ENCODE results near the gene IFNL2. TPM values are rescaled to one million over a fixed set of nuclear protein-coding genes. Genes with fewer than 3 reads are reported as not detected.

The IFNL2 gene
- total and polyA plus RNA-seq, 8 donors: not detected

DNA sequence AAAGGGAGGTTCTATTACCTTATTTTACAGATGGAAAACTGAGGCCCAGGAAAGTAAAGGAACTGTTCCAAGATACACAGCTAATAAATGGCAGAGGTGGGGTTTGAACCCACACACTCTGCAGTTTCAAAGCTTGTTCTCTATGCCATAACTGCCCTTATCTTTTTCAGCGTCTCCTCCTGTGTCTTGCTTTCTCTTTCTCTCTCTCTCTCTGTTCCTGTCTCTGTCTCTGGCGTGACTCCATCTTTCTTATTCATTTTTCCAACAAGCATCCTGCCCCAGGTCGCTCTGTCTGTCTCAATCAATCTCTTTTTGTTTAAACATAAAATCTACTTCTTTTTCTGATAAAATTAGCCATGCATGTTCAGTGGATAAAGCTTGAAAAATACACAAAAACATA lies 16.4 kb upstream of the IFNL2 start:
- Histone ChIP-seq H3K27me3 (peaks cover 22 to 56% of the 10 kb centered on the region in 2 donors), H3K4me1 (peaks cover 0 to 4% of the 10 kb centered on the region in 2 donors), H3K36me3 (no peaks in the 10 kb centered on the region), H3K9me3 (no peaks in the 10 kb centered on the region), H3K27ac (no peak overlapping the region), H3K4me3 (no peak overlapping the region)
- intact Hi-C loops (cut with DNase I): no loop called here
- ATAC-seq: no peak
- DNase-seq: no peak
- TF ChIP-seq, protein P1, sequence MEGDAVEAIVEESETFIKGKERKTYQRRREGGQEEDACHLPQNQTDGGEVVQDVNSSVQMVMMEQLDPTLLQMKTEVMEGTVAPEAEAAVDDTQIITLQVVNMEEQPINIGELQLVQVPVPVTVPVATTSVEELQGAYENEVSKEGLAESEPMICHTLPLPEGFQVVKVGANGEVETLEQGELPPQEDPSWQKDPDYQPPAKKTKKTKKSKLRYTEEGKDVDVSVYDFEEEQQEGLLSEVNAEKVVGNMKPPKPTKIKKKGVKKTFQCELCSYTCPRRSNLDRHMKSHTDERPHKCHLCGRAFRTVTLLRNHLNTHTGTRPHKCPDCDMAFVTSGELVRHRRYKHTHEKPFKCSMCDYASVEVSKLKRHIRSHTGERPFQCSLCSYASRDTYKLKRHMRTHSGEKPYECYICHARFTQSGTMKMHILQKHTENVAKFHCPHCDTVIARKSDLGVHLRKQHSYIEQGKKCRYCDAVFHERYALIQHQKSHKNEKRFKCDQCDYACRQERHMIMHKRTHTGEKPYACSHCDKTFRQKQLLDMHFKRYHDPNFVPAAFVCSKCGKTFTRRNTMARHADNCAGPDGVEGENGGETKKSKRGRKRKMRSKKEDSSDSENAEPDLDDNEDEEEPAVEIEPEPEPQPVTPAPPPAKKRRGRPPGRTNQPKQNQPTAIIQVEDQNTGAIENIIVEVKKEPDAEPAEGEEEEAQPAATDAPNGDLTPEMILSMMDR (IDR thresholded peaks at IDR 0.05): no peak

DNA sequence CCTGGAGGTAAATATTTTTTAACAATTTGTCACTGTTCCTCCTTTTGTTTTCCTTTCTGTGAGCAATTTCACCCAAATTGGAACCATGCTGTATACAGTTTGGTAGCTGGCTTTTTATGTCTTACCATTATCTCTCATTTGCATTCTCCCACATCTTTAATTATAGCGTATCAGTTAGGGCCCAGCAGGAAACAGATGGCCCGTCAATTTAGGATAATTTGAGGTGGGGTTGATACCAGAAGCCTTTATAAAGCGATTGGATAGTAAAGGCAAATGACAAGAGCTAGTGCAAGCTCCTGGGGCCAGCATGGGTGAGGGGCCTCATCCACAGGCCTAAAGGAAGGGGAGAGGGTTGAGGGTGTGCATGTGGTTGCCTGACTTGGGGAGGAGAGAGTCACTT lies 15.7 kb upstream of the IFNL2 start:
- no peak overlapping the region for H3K27ac ChIP-seq
- ATAC-seq (no peak), DNase-seq (no peak)
- peaks cover 17 to 54% of the 10 kb centered on the region in 2 donors for H3K27me3 ChIP-seq
- no peaks in the 10 kb centered on the region for H3K9me3 ChIP-seq
- H3K36me3 ChIP-seq: no peaks in the 10 kb centered on the region
- no peak overlapping the region for H3K4me3 ChIP-seq
- intact Hi-C loops (cut with DNase I): no loop called here
- TF ChIP-seq, protein P1 (IDR thresholded peaks at IDR 0.05): no peak
- peaks cover 0 to 1% of the 10 kb centered on the region in 2 donors for H3K4me1 ChIP-seq

DNA sequence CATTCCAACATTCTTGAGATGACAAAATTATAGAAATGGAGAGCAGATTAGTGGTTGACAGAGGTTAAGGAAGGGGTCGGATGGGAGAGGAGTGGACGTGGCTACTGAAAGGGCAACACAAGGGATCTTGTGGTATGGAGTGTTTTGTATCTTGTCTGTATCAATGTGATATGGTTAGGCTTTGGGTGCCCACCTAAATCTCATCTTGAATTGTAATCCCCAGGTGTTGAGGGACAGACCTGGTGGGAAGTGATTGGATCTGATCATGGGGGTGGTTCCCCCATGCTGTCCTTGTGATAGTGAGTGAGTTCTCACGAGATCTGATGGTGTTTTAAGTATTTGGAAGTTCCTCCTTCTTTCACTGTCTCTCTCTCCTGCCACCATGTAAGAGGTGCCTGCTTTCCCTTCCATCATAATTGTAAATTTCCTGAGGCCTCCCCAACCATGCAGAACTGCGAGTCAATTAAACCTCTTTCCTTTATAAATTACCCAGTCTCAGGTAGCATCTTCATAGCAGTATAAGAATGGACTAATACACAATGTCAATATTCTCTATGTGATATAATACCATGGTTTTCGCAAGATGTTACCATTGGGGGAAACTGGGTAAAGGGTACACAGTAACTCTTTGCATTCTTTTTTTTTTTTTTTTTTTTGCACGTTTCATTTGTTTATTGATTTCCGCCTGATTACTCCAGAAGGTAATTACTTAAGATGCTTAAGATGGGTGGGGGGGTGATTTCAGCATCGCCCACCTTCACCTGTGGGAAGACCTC lies 14.6 kb upstream of the IFNL2 start:
- H3K36me3 ChIP-seq: no peaks in the 10 kb centered on the region
- H3K27ac ChIP-seq: no peak overlapping the region
- H3K27me3 ChIP-seq: peaks cover 6 to 43% of the 10 kb centered on the region in 2 donors
- TF ChIP-seq, protein P1 (IDR thresholded peaks at IDR 0.05): no peak
- no peak for DNase-seq
- H3K9me3 ChIP-seq: no peaks in the 10 kb centered on the region
- intact Hi-C loops (cut with DNase I): no loop called here
- no peak for ATAC-seq
- H3K4me3 ChIP-seq: no peak overlapping the region
- H3K4me1 ChIP-seq: no peaks in the 10 kb centered on the region

DNA sequence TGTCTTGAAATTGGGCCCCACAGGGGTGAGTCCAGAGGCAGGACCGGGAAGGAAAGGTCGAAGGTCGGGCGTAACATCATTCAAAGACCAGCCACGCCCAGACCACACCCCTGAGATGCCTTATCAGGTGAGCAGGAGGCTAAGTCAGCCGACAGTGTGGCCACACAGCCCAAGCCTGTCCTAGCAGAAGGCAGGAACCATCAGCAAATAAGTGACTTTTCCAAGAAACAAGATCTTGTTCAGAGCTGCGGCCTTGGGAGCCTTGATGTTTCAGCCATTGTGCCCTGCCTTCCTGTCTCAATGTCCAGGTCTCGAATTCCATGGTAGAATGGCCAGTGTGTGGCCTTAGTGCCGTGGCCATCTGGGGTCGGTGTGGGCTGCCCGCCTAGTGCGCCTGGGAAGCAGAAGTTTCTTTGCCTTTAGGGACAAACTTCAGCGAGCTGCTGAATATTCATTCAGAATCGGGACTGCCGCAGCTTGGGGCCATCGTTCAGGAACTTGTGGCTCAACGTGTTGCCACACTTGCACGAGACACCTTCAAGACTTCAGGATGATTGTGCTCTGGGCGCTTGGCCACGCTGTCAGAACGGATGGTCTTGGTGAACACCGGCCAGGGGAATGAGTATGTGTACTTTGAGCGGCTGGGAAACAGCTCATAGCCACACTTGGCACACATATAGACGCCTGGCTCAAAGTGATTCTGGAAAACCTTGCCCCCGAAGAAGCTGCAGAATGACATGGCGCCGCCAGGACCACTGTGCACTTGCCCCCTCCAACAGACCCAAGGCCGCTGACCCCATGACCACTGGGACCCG lies 13.5 kb upstream of the IFNL2 start:
- DNase-seq (no peak), ATAC-seq (no peak)
- TF ChIP-seq, protein P1 (IDR thresholded peaks at IDR 0.05): no peak
- no peaks in the 10 kb centered on the region for H3K36me3 ChIP-seq
- no peaks in the 10 kb centered on the region for H3K9me3 ChIP-seq
- intact Hi-C loops (cut with DNase I): no loop called here
- H3K4me3 ChIP-seq: no peak overlapping the region
- H3K27ac ChIP-seq: no peak overlapping the region
- peaks cover 4 to 34% of the 10 kb centered on the region in 2 donors for H3K27me3 ChIP-seq
- no peaks in the 10 kb centered on the region for H3K4me1 ChIP-seq

DNA sequence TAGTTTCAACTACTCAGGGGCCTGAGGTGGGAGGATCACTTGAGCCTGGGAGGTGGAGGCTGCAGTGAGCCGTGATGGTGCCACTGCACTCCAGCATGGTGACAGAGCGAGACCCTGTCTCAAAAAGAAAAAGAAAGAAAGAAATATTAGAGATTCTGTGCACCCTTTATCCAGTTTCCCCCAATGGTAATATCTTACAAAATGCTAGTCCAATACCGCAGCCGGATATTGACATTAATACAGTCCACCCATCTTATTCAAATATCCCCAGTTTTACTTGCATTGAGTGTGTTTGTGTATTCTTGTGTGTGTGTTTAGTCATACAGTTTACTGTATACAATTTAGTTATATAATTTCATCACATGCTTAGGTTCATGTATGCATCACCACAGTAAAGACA lies 11.0 kb upstream of the IFNL2 start:
- Histone ChIP-seq H3K9me3 (no peaks in the 10 kb centered on the region), H3K27ac (no peak overlapping the region), H3K36me3 (no peaks in the 10 kb centered on the region), H3K27me3 (peaks cover 18 to 47% of the 10 kb centered on the region in 2 donors), H3K4me3 (no peak overlapping the region), H3K4me1 (no peaks in the 10 kb centered on the region)
- ATAC-seq: no peak
- TF ChIP-seq, protein P1 (IDR thresholded peaks at IDR 0.05): no peak
- intact Hi-C loops (cut with DNase I): no loop called here
- DNase-seq: no peak
